Muscle layer of colon (tissue), 2 donors: Measurements from ENCODE around the gene LAMA3.

Source experiments
- H3K27ac ChIP-seq: one replicate; pipeline ENCODE4 v1.7.0; 2013; ENCODE audit warnings: low read depth, mild to moderate bottlenecking, low read length, moderate library complexity
- H3K27me3 ChIP-seq, 2 donors: one replicate each; pipeline ENCODE4 v1.7.0; 2013; ENCODE audit warnings: low read length in 2 of 2, mild to moderate bottlenecking in 2 of 2; ENCODE audit not compliant: insufficient read depth in 2 of 2, control insufficient read depth in 1 of 2
- H3K36me3 ChIP-seq: one replicate; pipeline ENCODE4 v1.7.0; 2013; ENCODE audit warnings: mild to moderate bottlenecking, low read length; ENCODE audit not compliant: insufficient read depth
- H3K4me1 ChIP-seq: one replicate; pipeline ENCODE4 v1.7.0; 2013; ENCODE audit warnings: mild to moderate bottlenecking, low read length; ENCODE audit not compliant: insufficient read depth
- H3K4me3 ChIP-seq, 2 donors: one replicate each; pipeline ENCODE4 v1.7.0; 2013; ENCODE audit warnings: low read length in 2 of 2, low read depth in 1 of 2, mild to moderate bottlenecking in 1 of 2, moderate library complexity in 1 of 2
- H3K9ac ChIP-seq: one replicate; pipeline ENCODE4 v1.7.0; 2013; ENCODE audit warnings: low read length
- H3K9me3 ChIP-seq: one replicate; pipeline ENCODE4 v1.7.0; 2013; ENCODE audit warnings: mild to moderate bottlenecking, low read length
- donor health status: abdominal sarcoma.
- donor health status: Adenocarcinoma of cecum.

Gene LAMA3

DNA sequence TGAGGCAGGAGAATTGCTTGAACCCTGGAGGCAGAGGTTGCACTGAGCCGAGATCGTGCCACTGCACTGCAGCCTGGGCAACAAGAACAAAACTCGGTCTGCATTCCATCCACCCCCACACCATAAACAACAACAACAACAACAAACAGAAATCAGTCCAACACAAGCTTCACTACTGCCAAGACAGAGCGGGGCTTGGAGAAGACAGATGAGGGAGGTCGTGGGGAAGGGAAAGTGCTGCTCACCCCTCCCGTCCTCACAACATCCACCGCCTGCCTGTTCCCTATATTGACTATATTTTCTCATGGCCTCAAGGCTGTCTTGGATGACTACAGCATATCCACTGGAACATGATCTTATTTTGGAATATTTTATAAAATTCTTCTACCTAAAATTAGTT, 187.7 kb downstream of the LAMA3 start:
- H3K4me1 ChIP-seq: no peaks in the 10 kb centered on the region
- no peak overlapping the region for H3K27ac ChIP-seq
- no peak overlapping the region for H3K9ac ChIP-seq
- no peak overlapping the region for H3K4me3 ChIP-seq
- H3K36me3 ChIP-seq: no peaks in the 10 kb centered on the region
- peaks cover 0 to 4% of the 10 kb centered on the region in 2 donors for H3K27me3 ChIP-seq
- H3K9me3 ChIP-seq: no peaks in the 10 kb centered on the region

DNA sequence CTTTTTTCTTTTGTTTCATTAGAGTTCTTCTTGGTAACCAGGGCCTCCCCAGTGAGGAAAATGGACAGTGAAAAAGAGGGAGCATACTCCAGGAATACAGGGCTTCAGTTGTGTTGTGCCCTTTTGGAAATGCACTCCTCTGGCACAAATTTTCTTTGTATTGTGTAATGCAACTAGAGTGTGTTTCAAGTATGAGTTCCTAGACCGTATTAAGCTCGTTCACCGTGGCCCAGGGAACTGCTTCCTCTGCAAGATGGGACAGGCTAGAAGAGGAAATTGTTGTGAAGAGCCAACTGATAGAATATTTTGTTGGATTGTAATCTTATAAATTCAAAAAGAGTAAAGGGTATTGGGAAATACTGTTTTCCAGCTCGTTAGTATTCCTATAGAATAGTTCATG, 188.1 kb downstream of the LAMA3 start:
- H3K9ac ChIP-seq: no peak overlapping the region
- H3K4me3 ChIP-seq: no peak overlapping the region
- H3K27me3 ChIP-seq: peaks cover 0 to 4% of the 10 kb centered on the region in 2 donors
- H3K36me3 ChIP-seq: no peaks in the 10 kb centered on the region
- H3K27ac ChIP-seq: no peak overlapping the region
- H3K9me3 ChIP-seq: no peaks in the 10 kb centered on the region
- H3K4me1 ChIP-seq: no peaks in the 10 kb centered on the region

DNA sequence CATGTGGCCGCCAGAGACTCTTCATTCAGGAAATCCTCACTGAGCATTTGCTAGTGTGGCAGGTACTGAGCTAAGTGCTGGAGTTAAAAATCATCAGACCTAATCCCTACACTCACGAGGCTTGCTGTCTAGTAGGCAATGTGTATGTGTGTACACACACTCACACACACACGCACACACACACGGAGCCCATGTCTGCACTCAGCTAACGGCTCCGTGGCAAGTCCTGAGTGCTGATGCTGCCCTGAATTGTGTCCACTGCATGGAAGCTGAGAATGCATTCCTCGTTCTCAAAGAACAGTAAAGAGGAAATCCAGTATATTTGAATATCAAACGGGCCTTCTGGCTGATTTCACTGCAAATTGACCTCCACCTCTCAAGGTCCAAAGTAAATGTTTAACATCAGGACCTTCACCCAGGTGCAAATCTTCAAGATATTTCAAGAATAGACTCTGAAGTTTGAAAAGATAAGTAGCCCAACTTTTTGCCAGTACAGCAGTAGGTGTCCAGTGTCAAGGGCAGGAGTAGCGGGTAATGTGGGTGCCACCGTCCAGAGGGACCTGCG, 189.2 kb downstream of the LAMA3 start:
- H3K9ac ChIP-seq: no peak overlapping the region
- H3K4me1 ChIP-seq: no peaks in the 10 kb centered on the region
- H3K27me3 ChIP-seq: no peaks in the 10 kb centered on the region
- no peak overlapping the region for H3K27ac ChIP-seq
- no peaks in the 10 kb centered on the region for H3K36me3 ChIP-seq
- no peaks in the 10 kb centered on the region for H3K9me3 ChIP-seq
- H3K4me3 ChIP-seq: no peak overlapping the region

DNA sequence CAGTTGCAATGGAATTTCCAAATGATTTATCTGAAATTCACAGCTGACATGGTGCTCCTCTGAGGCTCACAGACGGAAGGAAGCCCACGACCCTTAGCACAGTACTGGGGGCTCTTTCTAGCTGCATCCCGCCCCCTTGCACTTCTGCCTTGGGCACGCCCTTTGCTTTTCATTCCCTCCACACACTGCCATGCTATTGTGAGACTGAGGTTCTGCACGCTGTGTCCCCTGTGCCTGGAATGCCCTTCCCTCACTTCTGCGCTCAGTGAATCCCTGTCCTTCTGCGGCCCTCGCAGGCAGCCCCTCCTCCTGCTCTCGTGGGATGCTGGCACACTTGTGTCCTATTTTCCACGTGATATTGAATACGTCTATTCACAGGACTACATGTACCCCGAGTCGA, 189.9 kb downstream of the LAMA3 start:
- Histone ChIP-seq H3K27me3 (no peaks in the 10 kb centered on the region), H3K9me3 (no peaks in the 10 kb centered on the region), H3K4me1 (no peaks in the 10 kb centered on the region), H3K9ac (no peak overlapping the region), H3K36me3 (no peaks in the 10 kb centered on the region), H3K4me3 (no peak overlapping the region), H3K27ac (no peak overlapping the region)

DNA sequence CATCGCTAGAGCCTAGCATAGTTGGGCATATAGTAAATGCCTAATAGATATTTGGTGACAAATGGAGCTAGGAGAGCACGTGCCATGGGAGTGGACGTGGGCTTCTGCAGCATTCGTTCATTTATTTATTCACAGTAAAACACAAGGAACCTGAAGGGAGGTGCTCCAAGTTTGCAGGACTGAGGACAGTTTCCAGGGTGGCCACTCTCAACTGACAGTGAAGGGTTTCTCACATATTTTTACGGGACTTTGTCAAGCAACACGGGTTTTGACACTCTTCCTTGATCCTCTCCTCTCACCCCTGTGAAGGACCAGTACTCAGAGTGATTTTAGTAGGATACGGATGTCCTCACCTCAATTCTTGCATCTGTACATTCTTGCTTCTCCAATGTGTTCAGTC, 190.3 kb downstream of the LAMA3 start:
- Histone ChIP-seq H3K9me3 (no peaks in the 10 kb centered on the region), H3K27me3 (no peaks in the 10 kb centered on the region), H3K36me3 (no peaks in the 10 kb centered on the region), H3K9ac (no peak overlapping the region), H3K4me1 (no peaks in the 10 kb centered on the region), H3K27ac (no peak overlapping the region), H3K4me3 (no peak overlapping the region)

DNA sequence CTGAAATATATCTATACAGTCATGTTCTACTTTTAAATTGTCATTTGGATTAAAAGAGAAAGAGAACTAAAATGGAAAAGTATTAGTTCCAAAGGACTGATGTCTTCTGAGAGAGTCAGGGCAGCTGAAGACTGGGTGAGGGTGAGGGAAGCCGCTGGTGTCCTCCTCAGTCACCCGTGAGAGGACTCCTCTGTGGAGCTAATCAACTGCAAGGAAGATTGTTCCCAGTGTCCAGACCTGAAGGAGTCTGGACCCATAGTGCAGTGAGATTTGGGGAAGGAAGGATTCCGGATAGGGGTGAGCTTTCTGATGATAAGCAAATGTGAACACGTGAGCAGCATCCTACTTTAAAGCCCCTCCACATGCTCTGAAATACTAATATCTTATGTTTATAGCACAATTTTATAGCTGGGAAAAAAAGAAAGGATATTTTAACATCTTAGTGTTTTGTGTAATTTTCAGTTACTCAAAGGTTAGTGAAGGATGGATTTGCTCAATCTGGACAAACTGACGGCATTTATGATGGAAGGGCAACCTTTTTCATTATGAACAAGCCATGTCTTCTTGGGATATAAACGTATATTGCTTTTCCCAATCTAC, 190.8 kb downstream of the LAMA3 start:
- no peak overlapping the region for H3K27ac ChIP-seq
- no peak overlapping the region for H3K9ac ChIP-seq
- H3K4me3 ChIP-seq: no peak overlapping the region
- no peaks in the 10 kb centered on the region for H3K9me3 ChIP-seq
- no peaks in the 10 kb centered on the region for H3K27me3 ChIP-seq
- no peaks in the 10 kb centered on the region for H3K36me3 ChIP-seq
- no peaks in the 10 kb centered on the region for H3K4me1 ChIP-seq

DNA sequence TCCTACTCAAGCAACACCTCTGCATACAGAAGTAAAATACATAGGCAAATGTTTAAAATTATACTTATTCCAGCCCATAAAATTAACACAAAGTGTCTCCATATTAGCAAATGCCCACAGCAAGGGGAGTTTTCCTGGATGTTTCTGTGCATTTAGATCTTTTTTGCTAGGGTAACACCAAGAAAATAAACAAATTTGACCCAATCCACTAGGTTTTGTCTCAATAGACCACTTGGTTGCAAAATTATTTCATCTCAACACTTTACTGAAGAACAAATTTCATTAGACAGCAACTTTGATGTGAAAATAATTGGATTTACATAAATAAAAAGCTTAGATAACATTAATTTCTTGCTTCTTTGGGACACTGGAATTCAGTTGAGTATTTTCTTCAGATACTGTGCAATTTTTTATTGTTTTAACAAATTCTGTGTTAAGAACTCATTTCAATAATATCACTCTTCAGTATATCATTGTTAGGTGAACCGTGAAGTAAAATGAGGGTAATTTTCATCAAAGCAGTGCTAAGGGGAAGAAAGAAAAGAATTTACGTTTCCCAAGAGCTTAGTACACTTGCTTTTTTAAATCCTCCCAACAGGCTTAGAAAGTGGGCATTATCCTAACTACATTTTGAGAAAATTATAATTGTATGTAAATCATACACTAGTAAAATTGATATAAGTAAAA, 191.8 kb downstream of the LAMA3 start:
- no peaks in the 10 kb centered on the region for H3K36me3 ChIP-seq
- H3K9ac ChIP-seq: no peak overlapping the region
- no peaks in the 10 kb centered on the region for H3K9me3 ChIP-seq
- no peaks in the 10 kb centered on the region for H3K27me3 ChIP-seq
- no peak overlapping the region for H3K27ac ChIP-seq
- no peak overlapping the region for H3K4me3 ChIP-seq
- no peaks in the 10 kb centered on the region for H3K4me1 ChIP-seq

DNA sequence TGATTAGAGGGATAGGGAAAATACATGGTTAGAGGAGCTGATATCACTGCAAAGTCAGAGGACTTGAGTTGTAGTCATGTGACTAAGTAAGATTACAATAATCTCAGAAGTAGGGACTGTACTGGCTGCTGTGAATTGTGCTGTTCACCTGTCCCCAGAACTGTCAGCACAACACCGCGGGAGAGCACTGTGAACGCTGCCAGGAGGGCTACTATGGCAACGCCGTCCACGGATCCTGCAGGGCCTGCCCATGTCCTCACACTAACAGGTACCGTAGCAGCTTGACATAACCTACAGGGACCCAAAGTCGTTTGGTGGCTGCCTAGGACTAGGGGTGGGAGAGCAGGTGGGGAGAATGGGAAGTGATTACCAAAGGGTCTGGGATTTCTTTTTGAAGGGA, 192.5 kb downstream of the LAMA3 start:
- no peak overlapping the region for H3K9ac ChIP-seq

DNA sequence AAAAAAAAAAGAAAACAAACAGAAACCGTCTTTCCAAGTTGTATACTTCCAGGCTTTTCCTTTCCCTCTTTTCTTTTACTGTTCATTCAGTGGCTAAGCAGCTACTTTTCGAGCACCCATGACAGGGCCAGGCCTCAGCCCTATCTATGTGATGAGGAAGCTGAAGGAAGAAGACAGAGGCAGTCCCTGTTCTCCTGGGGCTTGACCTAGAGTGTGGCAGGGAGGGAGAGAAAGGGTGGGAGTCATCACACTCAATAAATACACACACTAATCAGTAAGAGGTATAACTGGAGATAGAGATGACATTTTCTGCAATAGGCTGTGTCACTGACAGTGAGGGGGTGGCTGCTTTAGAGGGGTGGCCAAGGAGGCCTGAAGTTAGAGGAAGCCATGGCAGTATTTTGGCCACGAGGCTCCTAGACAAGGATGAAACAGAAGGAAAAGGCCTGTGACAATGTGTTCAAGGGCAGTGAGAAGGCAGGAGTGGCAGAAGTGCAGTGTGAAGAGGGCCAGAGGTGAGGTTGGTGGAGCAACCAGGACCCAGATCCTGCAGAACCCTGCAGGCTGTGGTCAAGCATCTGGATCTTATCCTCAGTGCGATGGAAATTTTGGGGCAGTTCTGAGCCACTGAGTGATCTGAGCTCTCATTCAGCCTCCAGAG, 193.5 kb downstream of the LAMA3 start:
- no peak overlapping the region for H3K9ac ChIP-seq
- no peaks in the 10 kb centered on the region for H3K36me3 ChIP-seq
- no peak overlapping the region for H3K4me3 ChIP-seq
- no peaks in the 10 kb centered on the region for H3K4me1 ChIP-seq
- no peaks in the 10 kb centered on the region for H3K27me3 ChIP-seq
- H3K9me3 ChIP-seq: no peaks in the 10 kb centered on the region
- H3K27ac ChIP-seq: no peak overlapping the region

More for the DNA sequence above, 192.5 kb downstream of the LAMA3 start:
- H3K9me3 ChIP-seq: no peaks in the 10 kb centered on the region
- H3K36me3 ChIP-seq: no peaks in the 10 kb centered on the region
- no peak overlapping the region for H3K4me3 ChIP-seq
- H3K27ac ChIP-seq: no peak overlapping the region
- H3K4me1 ChIP-seq: no peaks in the 10 kb centered on the region
- no peaks in the 10 kb centered on the region for H3K27me3 ChIP-seq

DNA sequence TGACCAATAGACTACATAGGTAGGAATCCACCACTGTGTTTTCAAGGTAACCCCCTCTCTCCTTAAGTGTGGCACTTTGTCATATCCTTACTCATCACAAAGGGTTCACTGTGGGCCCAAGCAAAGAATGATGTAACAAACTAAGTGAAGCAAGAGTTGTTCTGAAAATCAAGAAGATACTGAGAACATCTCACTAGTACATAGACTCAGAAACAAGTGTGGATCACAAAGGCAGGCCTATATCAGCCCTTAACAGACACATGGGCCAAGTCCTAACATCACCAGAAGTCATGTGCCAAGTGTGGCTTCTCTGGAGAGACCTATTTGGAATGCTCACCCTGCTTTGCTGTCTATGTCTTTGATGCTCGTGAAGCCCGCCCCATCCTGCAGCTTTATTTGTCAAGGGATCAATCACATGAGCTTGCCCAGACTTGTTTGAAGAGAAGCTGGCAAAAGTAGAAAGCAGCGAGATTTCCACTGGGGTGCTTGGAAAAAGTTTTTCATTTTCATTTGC, 194.1 kb downstream of the LAMA3 start:
- Histone ChIP-seq H3K9me3 (no peaks in the 10 kb centered on the region), H3K27me3 (no peaks in the 10 kb centered on the region), H3K4me1 (no peaks in the 10 kb centered on the region), H3K36me3 (no peaks in the 10 kb centered on the region), H3K27ac (no peak overlapping the region), H3K9ac (no peak overlapping the region), H3K4me3 (no peak overlapping the region)

DNA sequence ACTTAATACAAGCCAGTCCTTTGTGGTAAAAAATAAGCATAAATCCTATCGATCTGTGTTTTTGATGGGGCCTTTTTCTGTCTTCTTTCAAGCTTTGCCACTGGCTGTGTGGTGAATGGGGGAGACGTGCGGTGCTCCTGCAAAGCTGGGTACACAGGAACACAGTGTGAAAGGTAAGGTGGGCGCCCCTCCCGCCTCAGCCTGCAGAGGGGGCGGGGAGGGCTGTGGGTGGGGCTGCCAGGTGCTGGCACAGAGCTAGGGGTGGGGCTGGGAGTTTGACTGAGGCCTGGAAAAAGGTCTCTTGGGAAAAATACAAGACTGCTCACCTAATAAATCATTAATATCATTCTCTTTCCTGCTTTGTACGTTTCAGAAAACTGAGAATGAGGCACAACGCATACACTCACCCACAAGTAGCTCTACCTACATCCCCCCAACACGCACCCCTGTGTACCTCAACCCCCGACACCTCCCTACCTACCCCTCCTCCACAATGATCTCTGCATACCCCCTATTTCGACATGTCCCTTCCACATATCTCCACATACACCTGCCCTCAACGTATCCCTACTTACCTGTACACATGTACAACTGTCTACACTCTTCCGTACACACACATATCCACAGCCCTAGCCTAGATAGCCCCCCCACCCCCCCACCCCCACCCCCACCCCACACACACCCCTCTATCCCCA, 195.6 kb downstream of the LAMA3 start:
- no peak overlapping the region for H3K9ac ChIP-seq
- peak overlapping the region; percentile 64 for H3K27ac ChIP-seq
- H3K4me1 ChIP-seq: no peaks in the 10 kb centered on the region
- no peaks in the 10 kb centered on the region for H3K27me3 ChIP-seq
- H3K36me3 ChIP-seq: no peaks in the 10 kb centered on the region
- H3K4me3 ChIP-seq: no peak overlapping the region
- no peaks in the 10 kb centered on the region for H3K9me3 ChIP-seq
